Activated CD4-positive, alpha-beta T cell treated with anti-CD3 and anti-CD28 coated beads, Interleukin-2, amount 50 U/mL, for 4 hours (primary cell): ENCODE measurements around the gene ATG4B.
A peak's percentile ranks its signal among the peaks of the same experiment; 100 is the strongest.
"Not testable (repeated sequence)": the region's sequence is repeated elsewhere in the genome, so short reads cannot be mapped to it uniquely, and the experiment has no call there.

Experiments used
- DNase-seq, 2 experiments: peaks; one replicate each; pipeline ENCODE4 v3.0.0-alpha.2; 2020

ATG4B gene

DNA sequence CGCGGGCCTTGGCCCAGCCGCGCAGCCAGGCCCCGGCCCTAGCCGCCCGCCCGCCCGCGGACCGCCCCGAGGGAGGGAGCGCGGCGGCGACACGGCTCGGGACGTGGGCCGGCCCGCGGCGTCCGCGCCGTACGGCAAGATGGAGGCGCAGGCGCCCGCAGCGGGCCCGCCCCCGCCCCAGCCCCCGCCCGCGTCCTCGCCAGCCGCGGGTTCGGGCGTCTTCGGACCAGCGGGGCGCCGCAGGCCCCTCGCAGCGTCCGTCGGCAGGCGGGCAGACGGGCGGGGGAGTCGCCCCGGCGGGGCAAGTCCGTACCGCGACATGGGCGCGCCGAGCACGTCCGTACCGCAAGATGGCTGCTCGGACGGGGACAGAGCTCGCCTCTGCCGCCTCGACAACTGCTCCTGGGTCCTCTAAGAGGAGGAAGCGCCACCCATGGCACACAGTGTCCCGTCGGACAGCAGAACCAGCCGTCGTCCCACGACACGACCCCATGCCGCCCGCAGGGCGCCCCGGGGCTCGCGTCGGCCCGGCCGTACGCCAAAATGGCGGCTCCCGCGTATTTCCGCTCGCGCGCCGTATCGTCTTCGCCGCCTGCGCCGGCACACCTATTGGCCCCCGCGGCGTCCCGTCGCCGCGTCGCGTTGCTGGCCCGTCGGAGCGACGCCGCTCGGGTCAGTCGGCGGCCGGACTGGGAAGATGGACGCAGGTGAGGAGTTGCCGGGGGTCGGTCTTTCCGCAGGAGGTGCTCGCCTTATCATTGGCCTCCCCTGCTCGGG lies at the start of gene ATG4B, which contains the start of gene THAP4:
Gene ATG4B, plus strand, starts transcription at position 676 of the 777 bp plus-strand sequence. Its CDS starts 22 bp downstream, at position 698.
Gene THAP4, minus strand, starts transcription at position 141 of the 777 bp plus-strand sequence. CDS start 141 bp downstream, outside the sequence.
- peak; percentile 58 to 62 for DNase-seq

DNA sequence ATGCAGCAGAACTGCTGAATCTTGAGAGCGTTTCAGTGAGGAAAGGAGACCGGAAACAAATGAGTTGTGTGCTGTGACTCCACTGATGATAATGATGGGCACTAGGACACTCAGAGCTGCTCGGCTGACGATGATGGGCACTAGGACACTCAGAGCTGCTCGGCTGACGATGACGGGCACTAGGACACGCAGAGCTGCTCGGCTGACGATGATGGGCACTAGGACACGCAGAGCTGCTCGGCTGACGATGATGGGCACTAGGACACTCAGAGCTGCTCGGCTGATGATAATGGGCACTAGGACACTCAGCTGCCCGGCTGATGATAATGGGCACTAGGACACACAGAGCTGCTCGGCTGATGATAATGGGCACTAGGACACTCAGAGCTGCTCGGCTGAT lies 47.6 kb upstream of the ATG4B start:
- not testable (repeated sequence) for DNase-seq

DNA sequence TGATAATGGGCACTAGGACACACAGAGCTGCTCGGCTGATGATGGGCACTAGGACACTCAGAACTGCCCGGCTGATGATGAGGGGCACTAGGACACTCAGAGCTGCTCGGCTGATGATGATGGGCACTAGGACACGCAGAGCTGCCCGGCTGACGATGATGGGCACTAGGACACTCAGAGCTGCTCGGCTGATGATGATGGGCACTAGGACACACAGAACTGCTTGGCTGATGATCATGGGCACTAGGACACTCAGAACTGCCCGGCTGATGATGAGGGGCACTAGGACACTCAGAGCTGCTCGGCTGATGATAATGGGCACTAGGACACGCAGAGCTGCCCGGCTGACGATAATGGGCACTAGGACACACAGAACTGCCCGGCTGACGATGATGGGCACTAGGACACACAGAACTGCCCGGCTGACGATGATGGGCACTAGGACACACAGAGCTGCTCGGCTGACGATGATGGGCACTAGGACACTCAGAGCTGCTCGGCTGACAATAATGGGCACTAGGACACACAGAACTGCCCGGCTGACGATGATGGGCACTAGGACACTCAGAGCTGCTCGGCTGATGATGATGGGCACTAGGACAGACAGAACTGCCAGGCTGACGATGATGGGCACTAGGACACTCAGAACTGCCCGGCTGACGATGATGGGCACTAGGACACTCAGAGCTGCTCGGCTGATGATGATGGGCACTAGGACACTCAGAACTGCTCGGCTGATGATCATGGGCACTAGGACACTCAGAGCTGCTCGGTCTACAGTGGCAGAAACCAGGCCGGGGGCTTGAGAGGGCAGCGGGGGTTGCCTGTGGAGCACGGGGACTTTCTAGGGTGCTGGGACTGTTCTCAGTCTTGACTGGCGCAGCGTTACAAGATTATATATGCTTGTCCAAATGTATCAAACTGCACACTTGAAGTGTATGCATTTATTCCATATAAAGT lies 46.7 kb upstream of the ATG4B start:
- DNase-seq, result not testable (repeated sequence)

DNA sequence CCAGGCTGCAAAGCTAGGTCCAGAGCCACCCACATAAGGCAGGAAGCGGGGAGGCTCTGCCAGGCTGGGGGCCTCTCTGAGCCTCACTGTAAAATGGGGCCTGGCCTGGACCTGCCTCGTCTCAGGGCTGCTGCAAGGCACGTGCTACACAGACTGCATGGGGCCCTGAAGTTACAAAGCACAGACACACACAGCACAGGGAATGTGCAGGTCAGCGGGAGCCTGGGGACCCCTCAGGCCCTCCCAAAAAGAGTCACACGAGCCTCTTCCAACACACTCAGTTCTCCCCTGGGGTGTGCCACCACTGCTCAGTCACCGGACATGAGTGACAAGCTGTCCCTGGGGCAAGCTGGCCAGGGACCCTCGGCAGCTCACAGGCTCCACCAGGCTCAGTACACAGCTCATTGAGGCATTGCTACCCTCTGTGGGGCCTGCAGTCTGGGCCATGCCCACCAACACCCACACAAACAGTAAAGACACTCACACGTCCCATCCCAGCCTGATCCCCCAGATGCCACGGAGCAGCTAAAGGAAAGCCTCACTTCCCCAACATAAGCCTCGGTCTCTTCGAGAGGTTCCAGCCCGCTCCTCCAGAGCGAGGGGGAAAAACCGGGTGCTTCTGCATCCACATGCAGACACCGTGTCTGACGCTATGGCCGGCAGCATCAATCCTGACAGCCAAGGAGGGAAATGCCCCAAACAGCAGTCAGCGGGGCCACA lies 45.2 kb upstream of the ATG4B start:
- DNase-seq, result no peak

DNA sequence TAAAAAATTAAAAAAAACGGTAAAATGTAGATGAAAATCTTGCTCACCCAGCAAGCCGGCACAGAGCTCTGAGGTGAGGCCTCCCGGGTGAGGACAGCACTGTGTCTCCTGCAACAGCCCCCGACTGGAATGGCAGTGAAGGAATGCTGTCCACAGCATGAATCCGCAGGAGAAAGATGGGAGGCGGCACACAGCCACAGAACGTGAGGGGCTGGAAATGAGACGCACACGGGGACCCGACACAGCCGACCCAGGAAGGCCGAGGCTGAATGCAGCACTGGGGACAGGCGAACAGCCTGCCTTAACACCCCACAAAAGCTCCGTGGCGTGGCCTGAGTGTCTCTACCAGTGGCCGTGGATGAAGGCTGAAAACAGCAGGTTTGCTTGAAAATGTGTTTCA lies 44.2 kb upstream of the ATG4B start:
- no peak for DNase-seq

DNA sequence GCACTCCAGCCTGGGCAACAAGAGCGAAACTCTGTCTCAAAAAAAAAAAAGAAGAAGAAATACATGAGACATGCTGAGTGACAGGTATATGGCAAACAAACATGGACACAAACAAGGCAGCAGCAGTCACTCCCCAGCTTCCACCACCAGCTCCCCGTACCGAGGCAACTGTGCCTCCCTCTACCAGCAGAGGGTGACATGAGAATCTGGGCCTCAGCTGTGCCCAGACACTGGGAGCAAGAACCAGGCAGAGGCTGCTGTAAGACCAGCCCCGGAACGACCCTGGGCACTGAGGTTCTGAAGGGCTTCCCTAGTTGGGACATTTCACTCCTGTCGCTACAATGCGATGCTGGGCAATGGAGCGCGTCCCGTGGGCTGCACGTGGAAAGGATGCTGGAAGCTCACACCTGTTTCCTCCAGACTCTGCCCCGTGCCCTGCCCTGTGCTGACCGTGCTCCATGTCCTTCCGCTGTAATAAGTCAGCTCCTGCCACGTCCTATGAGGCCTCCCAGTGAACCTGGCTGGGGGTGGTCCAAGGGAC lies 41.8 kb upstream of the ATG4B start:
- peak in 1 of 2 experiments; percentile 15 for DNase-seq

DNA sequence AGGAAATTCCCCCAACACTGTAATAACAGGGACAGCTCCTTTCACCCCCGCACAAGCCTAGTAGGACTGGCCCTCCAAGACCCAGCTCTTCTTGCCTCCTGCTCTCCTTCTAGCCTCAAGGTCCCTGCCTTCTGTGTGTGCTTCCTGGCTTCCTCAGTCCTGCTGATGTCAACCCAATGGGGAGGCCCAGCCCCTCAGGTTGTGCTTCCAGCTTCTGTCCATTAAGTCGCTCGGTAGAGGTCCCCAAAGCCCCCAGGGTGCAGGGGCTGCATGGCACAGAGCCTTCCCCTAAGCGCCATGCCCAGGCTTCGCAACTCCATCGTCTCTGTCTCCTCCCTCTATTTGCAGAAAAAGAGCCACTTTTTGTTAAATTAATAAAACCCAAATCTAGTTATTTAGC lies 39.9 kb upstream of the ATG4B start:
- no peak for DNase-seq

DNA sequence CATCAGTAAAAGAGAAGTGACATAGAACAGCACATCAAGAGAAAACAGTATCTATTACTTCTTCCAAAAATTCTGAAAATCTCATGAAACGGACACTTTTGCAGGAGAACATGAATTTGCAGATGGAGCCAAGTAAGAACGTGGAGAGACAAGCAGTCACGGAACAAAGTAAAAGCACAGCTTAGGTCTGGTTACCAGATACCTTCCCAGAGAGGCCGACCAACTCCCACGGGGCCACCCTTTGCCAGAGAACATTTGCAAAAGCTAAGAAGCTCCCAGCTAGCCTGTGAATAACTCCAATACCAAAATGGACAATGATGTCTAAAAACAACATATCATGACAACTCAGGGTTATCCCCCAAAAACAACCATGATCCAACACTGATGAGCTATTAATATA lies 39.4 kb upstream of the ATG4B start:
- no peak for DNase-seq

DNA sequence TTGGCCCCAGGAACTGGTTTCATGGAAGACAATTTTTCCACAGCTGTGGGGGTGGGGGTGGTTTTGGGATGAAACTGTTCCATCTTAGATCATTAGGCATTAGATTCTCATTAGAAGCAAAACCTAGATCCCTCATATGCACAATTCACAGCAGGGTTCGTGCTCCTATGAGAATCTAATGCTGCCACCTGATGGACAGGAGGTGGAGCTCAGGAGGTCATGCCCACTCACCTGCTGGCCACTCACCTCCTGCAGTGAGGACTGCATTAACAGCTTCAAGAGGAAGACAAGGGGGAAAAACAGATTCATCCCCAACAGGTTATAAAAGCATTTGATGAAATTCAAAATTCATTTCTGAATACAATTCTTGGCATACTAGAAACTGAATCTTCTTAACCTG lies 39.0 kb upstream of the ATG4B start:
- no peak for DNase-seq

DNA sequence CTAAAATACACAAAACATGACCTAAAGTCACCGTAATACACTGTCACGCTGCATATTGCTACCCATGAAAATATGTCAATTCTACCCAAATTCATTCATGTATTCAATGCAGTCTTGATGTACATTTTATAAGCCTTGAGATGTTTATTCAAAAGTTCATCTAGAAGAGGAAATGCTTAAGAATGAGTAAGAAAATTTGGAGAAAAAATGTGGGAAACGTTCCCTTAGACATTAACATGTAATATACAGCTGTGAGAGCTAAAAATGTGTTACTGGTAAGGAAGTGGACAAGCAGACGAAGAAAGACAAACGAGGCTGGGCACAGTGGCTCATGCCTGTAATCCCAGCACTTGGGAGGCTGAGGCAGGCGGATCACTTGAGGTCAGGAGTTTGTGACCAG lies 37.9 kb upstream of the ATG4B start:
- DNase-seq, result no peak

DNA sequence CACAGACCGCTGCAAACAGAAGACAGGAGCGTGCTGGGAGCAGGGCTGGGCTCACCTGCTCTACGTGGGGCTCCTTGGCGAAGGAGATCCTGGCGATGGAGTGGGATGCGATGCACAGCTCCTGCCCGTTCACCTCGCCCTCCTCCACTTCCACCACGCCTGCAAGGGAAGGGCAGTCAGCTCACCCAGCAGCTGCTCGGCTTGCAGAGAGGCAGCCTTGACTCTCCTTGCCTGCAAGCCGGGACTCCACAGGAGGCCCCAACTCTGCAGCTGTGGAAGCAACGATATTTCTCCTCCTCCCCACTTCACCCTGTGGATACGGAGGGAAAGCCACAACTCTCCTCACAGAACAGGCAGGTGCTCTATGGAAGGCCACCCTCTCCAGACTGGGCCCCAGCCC lies 35.7 kb upstream of the ATG4B start:
- no peak for DNase-seq

DNA sequence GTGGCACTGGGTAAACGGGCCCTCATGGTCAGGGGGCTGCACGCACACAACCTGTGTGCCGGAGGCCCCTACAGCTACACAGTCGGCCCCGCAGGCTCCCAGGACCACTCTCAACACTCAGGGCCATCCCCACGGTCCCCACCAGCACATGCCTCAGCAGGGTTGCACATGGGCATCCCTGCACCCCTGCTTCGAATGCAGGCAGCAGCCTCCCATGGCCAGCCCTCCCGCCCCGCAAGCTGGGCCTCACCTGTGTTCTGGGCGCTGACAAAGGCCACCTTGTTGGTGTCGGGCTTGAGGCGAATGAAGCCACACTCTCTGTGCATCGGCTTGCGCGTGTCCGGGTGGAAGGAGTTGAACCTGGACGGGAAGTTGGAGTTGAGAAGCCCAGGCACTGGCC lies 34.8 kb upstream of the ATG4B start:
- DNase-seq, result no peak

DNA sequence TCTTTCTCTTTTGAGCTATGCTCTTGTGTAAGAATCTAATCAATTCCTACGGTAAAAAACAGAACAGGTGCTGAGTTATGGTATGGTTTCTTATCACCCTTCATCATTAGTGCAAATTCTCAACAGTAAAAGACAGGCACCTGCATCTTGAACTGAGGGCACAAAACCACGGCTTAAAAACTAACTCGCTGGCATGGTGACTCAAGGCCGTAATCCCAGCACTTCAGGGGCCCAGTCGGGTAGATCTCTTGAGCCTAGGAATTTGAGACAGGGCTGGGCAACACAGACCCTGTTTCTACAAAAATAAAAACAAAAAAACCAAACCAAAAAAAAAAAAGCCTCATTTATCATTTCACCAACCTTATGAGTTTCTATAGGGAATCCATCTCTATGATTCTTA lies 33.8 kb upstream of the ATG4B start:
- DNase-seq, result no peak

DNA sequence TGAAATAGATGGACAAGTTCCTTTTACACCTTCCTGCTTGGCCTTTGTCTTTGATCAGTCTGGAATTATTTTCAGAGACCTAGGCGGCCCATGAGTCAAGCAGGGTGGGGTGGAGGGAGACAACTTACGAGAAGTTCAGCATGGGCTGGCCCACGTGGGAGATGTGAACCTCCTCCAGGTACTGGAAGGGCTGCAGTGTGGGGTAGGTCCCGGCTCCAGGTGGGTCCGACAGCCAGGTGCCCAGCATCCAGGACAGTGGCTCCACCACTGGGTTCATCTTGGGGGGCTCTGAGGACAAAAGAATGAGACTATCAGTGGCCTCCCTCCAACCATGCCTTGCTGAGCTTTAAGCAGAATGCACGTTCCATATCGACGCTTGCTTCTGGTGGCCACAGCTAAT lies 31.3 kb upstream of the ATG4B start:
- no peak for DNase-seq

DNA sequence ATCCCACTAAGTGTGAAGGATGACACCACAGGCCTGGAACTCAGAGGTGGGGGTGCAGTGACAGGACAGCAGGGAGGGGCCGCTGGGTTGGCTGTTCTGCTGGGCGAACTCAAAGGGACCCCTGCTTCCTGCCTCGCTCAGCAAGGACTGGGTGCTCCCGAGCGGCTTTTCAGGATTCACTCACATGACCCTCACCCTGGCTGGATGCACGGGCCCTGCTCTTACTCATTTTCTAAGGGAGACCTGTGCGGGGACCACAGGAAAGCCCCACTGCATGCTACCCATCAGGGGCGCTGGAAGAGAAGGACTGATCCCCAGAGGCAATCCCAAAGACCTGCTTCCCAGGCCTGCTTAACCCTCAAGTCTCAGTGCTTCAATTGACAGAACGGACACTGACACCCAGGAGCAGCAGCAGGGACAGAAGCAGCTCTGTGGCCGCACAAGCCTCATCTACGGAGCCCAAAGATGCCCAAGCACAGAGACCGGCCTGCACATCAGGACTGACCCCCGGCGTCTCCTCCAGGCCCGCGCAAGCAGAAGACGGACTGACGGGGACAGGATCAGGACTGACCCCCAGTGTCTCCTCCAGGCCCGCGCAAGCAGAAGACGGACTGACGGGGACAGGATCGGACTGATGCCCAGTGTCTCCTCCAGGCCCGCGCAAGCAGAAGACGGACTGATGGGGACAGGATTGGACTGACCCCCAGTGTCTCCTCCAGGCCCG lies 30.2 kb upstream of the ATG4B start:
- no peak for DNase-seq

DNA sequence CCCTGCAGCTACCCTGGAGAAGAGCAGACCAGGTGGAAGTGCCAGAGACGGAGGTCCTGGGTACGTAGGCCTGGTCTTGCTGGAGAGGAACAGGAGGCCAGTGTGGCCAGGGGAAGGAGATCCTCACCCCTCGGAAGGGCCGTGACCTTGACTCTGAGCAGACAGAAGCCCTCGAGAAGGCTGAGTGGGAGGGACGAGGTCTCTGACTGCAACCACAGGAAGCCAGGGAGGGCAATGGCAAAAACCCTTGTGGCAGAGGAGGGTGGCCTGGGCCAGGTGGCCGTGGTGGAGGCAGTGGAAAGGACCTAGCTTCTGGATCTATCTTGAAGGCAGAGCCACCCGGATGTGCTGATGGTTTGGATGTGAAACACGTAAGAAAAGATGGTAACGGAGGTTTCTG lies 28.6 kb upstream of the ATG4B start:
- no peak for DNase-seq

DNA sequence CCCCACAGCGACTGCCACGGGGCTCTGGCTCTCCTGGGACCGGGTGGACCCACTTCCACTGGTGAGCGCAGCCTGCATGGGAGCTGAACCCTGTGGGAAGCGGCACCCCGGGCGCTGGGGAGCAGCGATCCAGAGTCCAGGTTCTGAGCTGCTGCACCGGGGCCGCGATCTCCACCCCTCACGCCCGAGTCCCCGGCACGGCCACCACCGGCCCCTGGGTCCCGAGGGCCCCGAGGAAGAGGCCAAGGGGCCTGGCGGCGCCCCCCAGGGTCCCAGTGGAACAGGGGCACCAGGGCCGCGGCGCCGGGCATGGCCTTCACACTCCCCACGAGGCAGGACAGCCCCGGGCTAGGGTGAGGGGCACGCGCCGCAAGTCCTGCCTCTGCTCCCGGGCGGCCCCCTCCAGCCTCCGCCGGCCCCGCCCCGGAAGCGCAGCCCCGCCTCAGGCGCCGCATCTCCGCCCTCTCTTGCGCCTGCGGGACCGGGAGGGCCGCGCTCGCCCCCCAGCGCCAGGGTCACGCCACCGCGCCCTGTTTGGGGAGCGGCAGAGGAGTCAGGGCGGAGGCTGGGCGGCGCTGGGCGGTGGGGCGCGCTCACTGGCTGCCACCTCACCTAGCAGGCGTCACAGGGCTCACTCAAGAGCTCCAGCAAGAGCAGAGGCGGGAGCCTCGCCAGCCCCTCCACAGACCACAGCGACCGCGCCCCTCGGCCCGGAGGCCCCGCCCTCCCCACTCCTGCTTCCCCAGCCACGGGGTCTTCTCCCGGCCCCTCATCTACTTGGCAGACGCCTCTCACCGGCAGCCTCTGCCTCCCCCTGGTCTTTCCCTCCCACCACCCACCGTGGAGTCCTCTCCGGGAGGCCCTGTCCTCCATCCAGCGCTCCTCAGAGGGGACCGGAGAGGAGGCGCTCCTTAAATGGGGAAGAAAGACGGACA lies 27.4 kb upstream of the ATG4B start:
- peak; percentile 85 to 89 for DNase-seq

DNA sequence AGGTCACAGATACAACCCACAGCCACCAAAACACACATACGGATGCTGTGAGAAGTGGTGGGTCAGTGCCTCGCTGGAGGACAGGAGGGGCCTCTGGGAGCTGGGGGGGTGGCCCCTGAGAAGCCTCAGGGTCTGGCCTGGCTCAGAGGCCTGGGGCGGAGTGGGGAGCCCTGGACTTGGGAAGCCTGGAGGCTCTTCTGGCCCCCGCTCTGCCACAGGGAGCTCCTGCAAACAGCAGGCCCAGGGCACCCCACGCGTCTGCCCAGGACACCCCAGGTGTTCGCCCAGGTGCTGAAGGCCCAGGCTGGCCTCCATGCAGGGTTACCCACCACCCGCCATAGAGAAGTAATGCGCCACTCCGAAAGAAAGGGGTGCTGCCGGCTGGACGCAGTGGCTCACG lies 26.4 kb upstream of the ATG4B start:
- DNase-seq, result no peak

DNA sequence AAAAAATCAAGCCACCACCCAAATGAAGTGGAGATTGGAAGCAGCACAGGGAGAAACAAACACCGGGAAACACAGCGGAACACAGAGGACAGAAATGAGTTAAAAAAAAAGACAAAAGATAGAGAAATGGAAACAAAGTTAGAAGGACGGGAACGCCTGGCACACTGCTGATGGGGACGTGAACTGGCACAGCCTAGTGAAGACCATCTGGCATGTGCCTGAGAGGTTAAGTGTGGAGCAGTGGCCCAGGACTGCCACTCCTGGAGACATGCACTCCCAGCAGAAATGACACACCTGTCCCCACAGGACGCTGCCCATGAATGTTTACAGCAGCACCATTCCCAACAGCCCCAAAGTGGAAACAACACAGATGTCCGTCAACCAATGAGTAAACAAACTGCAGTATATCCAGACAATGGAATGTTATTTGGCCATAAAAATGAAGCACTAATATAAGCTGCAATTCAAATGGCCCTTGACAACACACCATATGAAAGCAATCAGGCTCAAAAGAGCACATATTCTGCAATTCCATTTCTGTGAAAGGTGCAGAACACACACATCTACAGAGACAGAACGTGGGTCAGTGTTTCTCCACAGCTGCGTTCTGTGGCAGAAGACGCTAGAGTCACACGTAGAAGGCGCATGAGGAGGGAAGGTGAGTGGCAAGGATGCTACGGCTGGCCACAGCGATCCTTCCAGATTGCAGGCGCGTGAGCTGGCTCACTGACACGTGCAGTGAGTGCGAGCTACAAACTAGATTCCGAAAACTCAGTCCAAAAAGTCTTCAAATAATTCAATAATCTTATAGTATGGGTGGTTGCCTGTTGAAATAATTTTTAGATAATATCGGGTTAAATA lies 25.1 kb upstream of the ATG4B start:
- no peak for DNase-seq
